ENCODE measurements around the gene SMC5. TPM values are rescaled to one million over a fixed set of nuclear protein-coding genes. Genes with fewer than 3 reads are reported as not detected.
A peak's percentile ranks its signal among the peaks of the same experiment; 100 is the strongest.

Gene SMC5
- total and polyA plus RNA-seq, 4 donors = 9.8 to 90.5 (median 19.1) TPM

- H3K36me3 ChIP-seq (ENCODE audit: control insufficient read depth in 4 of 4, insufficient read depth in 4 of 4, low read length in 4 of 4) = peaks cover 5 to 60% (median 23%) of the 10 kb centered on the region in 4 donors
- ATAC-seq (ENCODE audit: insufficient read depth, low FRiP score) (no peak), DNase-seq (no peak)
- H3K9me3 ChIP-seq (ENCODE audit: control insufficient read depth in 4 of 4, insufficient read depth in 3 of 4, low read length in 3 of 4) = peaks cover 0 to 4% (median 0%) of the 10 kb centered on the region in 4 donors
- no peaks in the 10 kb centered on the region for H3K4me1 ChIP-seq (ENCODE audit: control insufficient read depth in 5 of 5, insufficient read depth in 5 of 5, low read length in 5 of 5)
- WGBS, 2 donors = 91 to 97% methylated on average over 1 of the region's 1 CpG
- no peaks in the 10 kb centered on the region for H3K27me3 ChIP-seq (ENCODE audit: control insufficient read depth in 3 of 3, insufficient read depth in 3 of 3, low read length in 2 of 3)
- no peak overlapping the region for H3K27ac ChIP-seq (ENCODE audit: low read depth in 1 of 2, low read length in 1 of 2)
- H3K9ac ChIP-seq (ENCODE audit: insufficient read depth in 1 of 2, low read length in 2 of 2) = no peak overlapping the region
- TF ChIP-seq, protein P1, sequence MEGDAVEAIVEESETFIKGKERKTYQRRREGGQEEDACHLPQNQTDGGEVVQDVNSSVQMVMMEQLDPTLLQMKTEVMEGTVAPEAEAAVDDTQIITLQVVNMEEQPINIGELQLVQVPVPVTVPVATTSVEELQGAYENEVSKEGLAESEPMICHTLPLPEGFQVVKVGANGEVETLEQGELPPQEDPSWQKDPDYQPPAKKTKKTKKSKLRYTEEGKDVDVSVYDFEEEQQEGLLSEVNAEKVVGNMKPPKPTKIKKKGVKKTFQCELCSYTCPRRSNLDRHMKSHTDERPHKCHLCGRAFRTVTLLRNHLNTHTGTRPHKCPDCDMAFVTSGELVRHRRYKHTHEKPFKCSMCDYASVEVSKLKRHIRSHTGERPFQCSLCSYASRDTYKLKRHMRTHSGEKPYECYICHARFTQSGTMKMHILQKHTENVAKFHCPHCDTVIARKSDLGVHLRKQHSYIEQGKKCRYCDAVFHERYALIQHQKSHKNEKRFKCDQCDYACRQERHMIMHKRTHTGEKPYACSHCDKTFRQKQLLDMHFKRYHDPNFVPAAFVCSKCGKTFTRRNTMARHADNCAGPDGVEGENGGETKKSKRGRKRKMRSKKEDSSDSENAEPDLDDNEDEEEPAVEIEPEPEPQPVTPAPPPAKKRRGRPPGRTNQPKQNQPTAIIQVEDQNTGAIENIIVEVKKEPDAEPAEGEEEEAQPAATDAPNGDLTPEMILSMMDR (IDR thresholded peaks at IDR 0.05; ENCODE audit: control extremely low read depth, extremely low read depth) = no peak
- no peak overlapping the region for H3K4me3 ChIP-seq
These were observed 38.4 kb downstream of the SMC5 start for GRCh38 chr9:70297141-70297540.

DNA sequence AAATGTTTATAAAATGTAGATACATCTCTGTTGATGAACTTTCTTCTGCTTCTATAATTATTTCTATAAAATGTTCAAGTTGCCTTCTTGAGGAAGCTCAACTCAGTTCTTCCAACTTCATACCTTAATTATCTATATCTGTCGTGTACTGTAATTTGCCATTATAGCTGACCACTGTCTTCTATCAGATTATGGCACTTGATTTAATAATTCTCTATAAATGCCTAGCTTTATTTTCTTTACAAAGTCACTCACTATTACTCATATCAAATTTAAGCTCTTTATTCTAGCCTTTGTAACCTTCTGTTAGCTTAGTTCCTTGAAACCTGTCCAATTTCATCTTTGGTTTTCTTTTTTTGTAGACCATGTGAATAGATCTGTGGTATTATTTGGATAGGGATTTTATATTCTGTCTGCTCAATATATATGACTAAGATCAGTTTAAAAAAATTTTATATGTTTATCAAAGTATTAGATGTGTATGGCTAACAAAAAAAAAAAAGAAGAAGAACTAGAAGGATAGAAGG, 39.5 kb downstream of the SMC5 start:
- ATAC-seq (ENCODE audit: insufficient read depth, low FRiP score) = no peak
- no peak for DNase-seq
- Histone ChIP-seq H3K9ac (ENCODE audit: insufficient read depth in 1 of 2, low read length in 2 of 2) (no peak overlapping the region), H3K4me1 (ENCODE audit: control insufficient read depth in 5 of 5, insufficient read depth in 5 of 5, low read length in 5 of 5) (no peaks in the 10 kb centered on the region), H3K27me3 (ENCODE audit: control insufficient read depth in 3 of 3, insufficient read depth in 3 of 3, low read length in 2 of 3) (no peaks in the 10 kb centered on the region), H3K4me3 (no peak overlapping the region), H3K9me3 (ENCODE audit: control insufficient read depth in 4 of 4, insufficient read depth in 3 of 4, low read length in 3 of 4) (no peaks in the 10 kb centered on the region), H3K27ac (ENCODE audit: low read depth in 1 of 2, low read length in 1 of 2) (no peak overlapping the region), H3K36me3 (ENCODE audit: control insufficient read depth in 4 of 4, insufficient read depth in 4 of 4, low read length in 4 of 4) (peaks cover 8 to 56% (median 30%) of the 10 kb centered on the region in 4 donors)
- 100% methylated on average over 1 of the region's 1 CpG for WGBS, 2 donors
- TF ChIP-seq, protein P1 (IDR thresholded peaks at IDR 0.05; ENCODE audit: control extremely low read depth, extremely low read depth) = no peak

DNA sequence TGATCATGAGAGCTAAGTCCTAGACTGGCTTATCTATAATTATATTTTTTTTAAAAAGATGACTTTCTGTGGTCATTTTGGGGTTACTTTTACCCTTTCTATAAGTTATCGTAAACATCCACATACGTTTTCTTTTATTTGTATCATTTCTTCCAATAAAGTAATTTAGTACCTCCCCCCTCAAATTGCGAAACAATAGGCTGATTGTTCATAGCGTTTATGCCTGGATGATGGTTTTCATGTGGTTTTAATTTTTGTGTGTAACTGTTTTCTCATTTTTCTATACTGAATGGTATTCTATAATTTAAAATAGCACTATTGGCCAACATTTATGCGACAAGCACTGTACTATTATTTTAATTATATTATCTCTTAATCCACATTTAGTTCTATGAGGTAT, 44.5 kb downstream of the SMC5 start:
- WGBS, 2 donors = 85 to 88% methylated on average over 5 of the region's 5 CpGs
- ATAC-seq (ENCODE audit: insufficient read depth, low FRiP score) (no peak), DNase-seq (peak in 1 of 3 donors; percentile 17)
- Histone ChIP-seq H3K4me3 (no peak overlapping the region), H3K27me3 (ENCODE audit: control insufficient read depth in 3 of 3, insufficient read depth in 3 of 3, low read length in 2 of 3) (no peaks in the 10 kb centered on the region), H3K9me3 (ENCODE audit: control insufficient read depth in 4 of 4, insufficient read depth in 3 of 4, low read length in 3 of 4) (peaks cover 0 to 4% (median 0%) of the 10 kb centered on the region in 4 donors), H3K36me3 (ENCODE audit: control insufficient read depth in 4 of 4, insufficient read depth in 4 of 4, low read length in 4 of 4) (peaks cover 12 to 53% (median 33%) of the 10 kb centered on the region in 4 donors), H3K4me1 (ENCODE audit: control insufficient read depth in 5 of 5, insufficient read depth in 5 of 5, low read length in 5 of 5) (no peaks in the 10 kb centered on the region), H3K9ac (ENCODE audit: insufficient read depth in 1 of 2, low read length in 2 of 2) (no peak overlapping the region), H3K27ac (ENCODE audit: low read depth in 1 of 2, low read length in 1 of 2) (no peak overlapping the region)
- TF ChIP-seq, protein P1 (IDR thresholded peaks at IDR 0.05; ENCODE audit: control extremely low read depth, extremely low read depth) = no peak

DNA sequence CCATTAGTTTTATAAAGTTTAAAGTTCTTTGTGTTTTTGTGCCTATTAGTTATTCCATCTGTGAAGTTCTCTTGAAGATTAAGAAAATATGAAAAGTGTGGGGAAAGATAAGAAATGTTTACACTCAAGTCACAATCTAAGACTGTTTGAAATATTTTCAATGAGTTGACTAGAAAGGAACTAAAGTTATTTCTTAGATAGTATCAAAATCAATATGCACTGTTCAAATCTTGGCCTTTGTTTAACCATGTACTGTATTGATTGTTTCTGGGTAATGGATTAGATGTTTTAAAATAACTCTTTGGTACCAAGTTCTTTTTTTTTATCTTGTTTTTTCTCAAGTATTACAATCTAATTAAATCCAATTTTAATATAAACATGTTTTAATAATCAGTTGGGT, 46.0 kb downstream of the SMC5 start:
- no peak overlapping the region for H3K9ac ChIP-seq (ENCODE audit: insufficient read depth in 1 of 2, low read length in 2 of 2)

More for the DNA sequence above, 46.0 kb downstream of the SMC5 start:
- Histone ChIP-seq H3K27ac (ENCODE audit: low read depth in 1 of 2, low read length in 1 of 2) (no peak overlapping the region), H3K4me1 (ENCODE audit: control insufficient read depth in 5 of 5, insufficient read depth in 5 of 5, low read length in 5 of 5) (no peaks in the 10 kb centered on the region), H3K27me3 (ENCODE audit: control insufficient read depth in 3 of 3, insufficient read depth in 3 of 3, low read length in 2 of 3) (no peaks in the 10 kb centered on the region), H3K9me3 (ENCODE audit: control insufficient read depth in 4 of 4, insufficient read depth in 3 of 4, low read length in 3 of 4) (peaks cover 0 to 4% (median 0%) of the 10 kb centered on the region in 4 donors), H3K36me3 (ENCODE audit: control insufficient read depth in 4 of 4, insufficient read depth in 4 of 4, low read length in 4 of 4) (peaks cover 13 to 53% (median 36%) of the 10 kb centered on the region in 4 donors), H3K4me3 (no peak overlapping the region)
- TF ChIP-seq, protein P1 (IDR thresholded peaks at IDR 0.05; ENCODE audit: control extremely low read depth, extremely low read depth) = no peak
- no peak for ATAC-seq (ENCODE audit: insufficient read depth, low FRiP score)
- no peak for DNase-seq
